GM21723 (cell line): ENCODE measurements around the gene NDUFV3.
"Not testable (repeated sequence)": the region's sequence is repeated elsewhere in the genome, so short reads cannot be mapped to it uniquely, and the experiment has no call there.

Source experiments
- ATAC-seq: cut with Tn5 transposase; IDR thresholded peaks from one replicate; pipeline ENCODE4 v1.9.1; 2021; ENCODE audit warnings: mild to moderate bottlenecking, moderate library complexity; ENCODE audit not compliant: unreplicated experiment

Gene NDUFV3

GRCh38 chr21:42855937-42856335 lies 37.2 kb upstream of the NDUFV3 start:
- ATAC-seq = no peak

DNA sequence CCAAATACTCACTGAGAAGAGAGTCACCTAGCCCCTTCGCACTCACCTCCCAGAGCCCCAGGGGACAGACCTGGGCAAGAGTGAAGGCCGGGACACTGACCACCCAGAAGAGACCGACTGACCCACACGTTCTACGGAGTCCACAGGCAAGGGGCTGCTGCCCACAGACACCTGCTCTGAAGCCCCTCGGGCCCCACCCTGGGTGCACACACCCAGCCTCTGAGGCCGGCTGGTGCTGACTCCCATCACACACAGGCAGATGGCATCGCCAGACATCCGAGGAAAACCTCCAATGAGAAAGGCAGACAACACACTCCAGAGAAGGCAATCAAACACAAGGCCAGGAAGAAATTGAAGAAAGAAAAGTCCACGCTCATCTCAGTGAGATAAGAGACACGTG lies 35.9 kb upstream of the NDUFV3 start:
- no peak for ATAC-seq

DNA sequence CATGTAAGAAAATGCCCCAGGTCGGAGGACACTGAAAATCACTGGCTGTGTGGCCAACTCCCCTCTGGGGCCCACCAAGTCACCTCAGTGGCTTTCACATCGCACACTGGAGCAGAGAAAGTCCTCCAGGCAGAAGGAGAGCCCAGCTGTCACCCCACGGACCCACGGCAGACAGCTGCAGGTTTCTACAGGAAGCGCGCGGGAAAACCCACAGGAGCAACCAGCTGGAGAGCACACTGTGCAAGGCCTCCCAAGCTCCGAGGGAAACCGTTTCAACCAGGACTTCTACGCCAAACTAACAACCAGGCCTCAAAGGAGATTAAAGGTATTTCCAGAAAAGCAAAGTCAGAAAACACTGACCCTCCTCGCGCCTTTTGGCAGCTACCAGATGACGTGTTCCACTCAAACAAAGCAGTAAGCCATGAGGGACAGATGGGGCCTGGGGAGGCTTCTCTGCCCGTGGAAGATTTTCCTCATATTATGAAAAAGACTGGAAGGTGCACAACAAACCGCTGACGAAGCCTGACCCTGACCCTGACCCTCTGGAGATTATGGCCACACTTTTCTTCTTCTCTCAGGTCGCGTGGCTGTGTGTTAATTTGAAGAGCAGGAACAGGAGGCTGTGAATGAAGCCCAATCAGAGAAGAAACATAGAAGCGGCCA lies 34.8 kb upstream of the NDUFV3 start:
- ATAC-seq = no peak

DNA sequence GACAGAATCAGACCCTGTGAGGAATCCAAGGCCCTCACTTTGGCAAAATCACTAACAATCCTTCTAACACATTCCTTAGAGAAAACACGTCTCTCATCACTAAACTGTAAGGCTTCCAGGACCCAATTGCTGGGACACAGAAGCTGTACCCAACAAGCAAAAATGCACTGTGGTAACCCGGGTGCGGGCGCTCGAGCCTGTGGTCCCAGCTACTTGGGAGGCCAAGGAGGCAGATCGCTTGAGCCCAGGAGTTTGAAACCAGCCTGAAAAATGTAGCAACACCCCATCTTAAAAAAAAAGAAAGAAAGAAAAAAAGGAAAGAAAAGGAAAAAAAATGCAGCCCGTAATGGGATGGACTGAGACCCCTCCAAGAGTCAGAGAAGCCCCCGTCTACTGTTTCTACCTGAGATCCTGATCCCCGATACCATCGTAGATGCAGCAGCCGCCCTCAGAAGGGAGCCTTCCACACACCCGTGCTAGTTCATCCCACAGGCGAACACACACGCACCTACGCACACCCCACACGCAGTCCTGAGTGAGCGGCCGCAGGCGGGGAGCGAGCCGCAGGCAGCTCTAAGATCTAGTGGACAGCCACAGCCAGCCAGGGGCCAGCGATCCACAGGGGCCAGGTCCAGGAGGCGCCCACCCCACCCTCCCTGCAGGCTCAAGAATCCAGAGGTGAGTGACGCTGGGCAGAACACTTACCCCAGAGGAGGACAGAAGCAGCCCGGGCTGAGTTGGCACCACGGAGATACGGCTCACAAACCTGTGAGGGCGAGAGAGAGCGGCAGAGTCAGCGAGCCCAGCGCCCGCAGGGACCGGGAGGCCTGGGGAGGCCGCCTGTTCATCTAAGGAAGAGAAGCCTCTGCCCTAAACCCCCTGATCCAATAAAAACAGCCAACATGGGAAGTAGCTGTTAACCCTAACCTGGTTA lies 33.9 kb upstream of the NDUFV3 start:
- no peak for ATAC-seq

GRCh38 chr21:42859891-42860230 lies 33.2 kb upstream of the NDUFV3 start:
- ATAC-seq = no peak

GRCh38 chr21:42860345-42860744 lies 32.8 kb upstream of the NDUFV3 start:
- ATAC-seq = no peak

DNA sequence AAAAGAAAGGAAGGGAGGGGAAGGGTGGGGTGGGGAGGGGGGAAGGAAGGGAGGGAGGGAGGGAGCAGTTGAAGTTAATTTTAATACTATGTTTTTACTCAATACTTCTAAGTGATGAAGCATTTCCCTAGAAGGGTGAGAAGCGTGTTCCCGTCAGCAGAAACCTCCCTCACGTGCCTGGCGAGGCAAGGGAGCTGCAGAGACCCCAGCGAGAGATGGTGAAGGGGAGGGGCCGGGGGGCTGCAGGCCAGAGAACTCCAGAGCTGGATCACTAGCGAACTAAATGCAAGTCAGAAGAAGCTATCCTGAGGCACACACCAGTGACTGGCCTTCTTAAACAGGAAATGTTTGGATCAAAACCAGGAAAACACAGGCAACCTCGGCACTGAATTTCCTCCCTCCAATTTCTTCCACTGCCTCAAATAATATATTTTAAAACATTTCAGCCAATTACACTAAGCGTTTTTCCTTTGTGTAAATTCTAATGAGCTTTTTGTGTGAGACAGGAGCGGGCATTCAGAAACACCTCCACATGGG lies 31.7 kb upstream of the NDUFV3 start:
- ATAC-seq = no peak

- ATAC-seq = no peak
Observed at GRCh38 chr21:42861848-42862400, 31.2 kb upstream of the NDUFV3 start.

DNA sequence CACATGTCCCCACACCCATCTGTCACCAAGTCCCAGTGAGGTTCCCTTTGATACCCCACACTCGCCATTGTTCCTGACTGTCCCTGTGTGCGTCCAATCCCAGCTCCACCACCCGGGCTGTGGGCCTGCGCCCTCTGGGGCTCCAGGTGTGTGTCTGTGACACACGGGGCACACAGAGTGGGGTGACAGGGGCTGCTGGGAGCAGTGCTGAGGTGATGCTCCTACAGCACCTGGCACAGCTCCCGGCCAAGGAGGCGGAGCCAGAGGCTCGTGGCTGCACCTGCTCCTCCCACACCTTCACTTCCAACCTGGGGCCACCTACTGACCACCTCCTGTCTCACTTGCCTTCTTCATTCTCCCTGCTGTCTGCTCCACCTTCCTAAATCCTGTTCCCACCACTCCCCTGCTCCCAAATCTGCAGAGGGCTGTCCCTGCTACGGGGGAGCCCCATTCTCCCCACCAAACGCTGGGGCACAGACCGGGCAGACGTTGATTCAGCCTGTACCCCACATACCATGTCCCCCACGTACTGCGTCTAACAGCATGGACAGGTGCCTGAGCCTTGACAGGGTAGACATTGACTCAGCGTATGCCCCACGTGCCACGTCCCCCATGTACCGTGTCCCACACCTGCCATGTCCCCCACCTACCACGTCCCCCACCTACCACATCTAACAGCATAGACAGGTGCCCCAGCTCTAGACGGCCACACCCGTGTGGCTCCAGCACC lies 30.2 kb upstream of the NDUFV3 start:
- ATAC-seq = no peak

DNA sequence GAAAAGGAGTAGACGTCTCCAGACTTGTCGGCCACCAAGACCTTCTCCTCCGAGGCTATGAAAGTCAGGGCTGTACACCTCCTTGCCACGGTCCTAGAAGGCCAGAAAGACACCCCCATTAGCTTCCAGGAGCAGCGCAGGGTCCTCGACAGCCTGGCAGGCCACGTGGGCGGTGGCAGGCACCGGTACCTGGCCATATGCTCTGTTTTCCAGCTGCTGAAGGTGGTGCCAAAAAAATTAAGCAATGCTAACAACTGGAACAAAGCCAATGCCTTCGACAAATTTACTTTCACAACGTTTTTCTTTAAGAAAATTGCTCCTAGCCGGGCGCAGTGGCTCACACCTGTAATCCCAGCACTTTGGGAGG lies 29.6 kb upstream of the NDUFV3 start:
- ATAC-seq = no peak

DNA sequence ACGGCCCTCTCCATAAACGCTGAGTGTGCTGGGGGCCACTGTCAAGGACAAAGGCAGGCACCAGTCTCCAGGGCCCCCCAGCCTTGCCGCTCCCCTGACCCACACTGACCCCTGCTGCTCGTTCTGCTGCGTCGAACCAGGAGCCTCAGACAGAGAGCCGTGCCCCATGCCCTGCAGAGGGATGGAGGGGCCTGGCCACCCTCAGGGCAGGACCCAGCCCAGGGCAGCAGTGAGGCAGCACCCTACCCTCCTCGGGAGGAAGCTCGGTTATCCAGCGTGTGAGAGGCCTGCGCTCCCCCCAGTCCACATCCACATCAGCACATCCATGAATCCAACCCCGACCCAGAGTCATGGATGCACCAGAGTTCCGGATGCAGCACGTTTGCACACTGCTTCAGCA lies 28.8 kb upstream of the NDUFV3 start:
- no peak for ATAC-seq

DNA sequence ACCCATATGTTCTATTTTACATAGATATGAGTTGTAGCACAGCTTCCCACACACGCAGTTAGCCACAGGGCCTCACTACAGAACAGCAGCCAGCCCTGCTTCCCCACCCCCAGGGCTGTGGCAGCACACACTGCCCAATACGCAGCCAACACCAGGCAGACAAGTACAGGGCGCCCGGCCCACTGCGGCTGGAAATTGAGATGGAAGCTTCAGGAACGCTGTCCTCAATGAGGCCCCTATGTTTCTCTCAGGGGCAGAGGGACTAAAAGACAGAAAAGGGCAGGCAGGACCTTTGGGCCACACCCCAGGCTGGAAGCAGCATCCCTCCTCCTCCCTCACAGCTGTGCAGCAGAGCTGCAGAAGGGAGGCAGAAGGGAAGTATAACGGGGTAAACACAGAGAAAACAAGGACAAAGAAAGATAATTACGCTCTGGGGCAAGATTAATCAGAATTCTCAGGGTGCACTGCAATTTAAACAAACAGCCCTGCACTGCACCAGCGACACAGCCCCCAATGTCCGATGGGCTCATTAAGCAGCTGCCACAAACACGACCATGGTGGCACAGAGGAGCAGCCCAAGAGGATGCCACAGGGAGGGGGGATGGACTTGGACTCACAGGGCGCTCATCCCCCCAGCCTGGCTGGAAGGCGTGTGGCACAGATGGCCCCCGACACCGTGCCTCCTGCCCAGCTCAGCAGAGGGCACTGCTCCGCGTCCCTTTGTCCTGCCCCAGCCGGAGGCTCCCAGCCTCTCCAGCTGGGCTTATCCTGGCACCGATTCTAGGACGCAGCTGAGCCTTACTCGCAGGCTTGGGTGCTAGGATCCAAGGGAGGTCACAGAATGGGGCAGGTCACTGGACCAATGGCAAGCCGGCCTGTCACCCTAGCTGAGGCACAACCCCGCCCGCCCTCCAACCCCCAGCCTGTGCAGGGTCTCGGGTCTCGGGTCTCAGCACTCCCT lies 28.0 kb upstream of the NDUFV3 start:
- ATAC-seq = no peak

DNA sequence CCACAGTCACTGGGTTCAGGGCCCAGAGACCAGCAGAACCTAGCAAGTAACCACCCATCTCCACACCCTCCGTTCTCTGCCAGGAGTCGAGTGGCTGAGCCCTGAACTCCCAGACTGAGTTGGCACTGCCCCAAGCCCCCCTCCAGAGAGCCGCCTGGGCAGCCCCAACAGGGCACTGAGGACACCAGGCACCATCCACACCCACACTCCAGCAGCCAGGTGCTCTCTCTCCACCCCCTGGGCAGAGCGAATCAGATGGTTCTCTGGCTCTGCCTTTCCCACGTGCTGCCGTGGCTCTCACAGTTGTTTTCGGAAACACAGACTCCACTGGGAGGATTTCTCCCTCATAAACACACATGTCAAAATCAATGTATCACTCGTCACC lies 27.3 kb upstream of the NDUFV3 start:
- no peak for ATAC-seq

DNA sequence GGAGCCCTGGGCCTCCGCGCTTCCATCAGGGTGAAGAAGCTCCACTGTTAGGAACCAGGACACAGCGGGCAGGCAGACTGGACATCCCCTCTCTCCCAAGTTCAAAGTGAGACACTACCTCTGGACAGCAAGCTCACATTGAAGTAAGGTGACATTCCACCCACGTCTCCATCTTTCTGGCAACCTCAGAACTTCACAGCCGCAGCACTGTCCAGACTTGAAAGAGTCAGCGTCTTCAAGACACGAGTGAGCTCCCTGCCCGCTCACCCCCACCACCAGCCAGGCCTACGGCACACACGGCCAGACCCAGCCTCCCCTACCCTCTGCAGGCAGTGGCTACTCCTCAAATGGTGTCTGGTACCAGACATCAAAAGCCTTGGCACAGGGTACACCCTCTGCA lies 24.9 kb upstream of the NDUFV3 start:
- no peak for ATAC-seq

- no peak for ATAC-seq
Observed at GRCh38 chr21:42873096-42873495, 20.0 kb upstream of the NDUFV3 start.

GRCh38 chr21:42875811-42876210 lies 17.3 kb upstream of the NDUFV3 start:
- ATAC-seq = not testable (repeated sequence)

- no peak for ATAC-seq
Observed at GRCh38 chr21:42878678-42878992, 14.5 kb upstream of the NDUFV3 start.

GRCh38 chr21:42878993-42879787 lies 13.9 kb upstream of the NDUFV3 start, which contains the start of gene WDR4:
WDR4 (minus strand) TSS chr21:42879539; CDS start chr21:42879495, 44 bp downstream.
- ATAC-seq = peak; percentile 82

GRCh38 chr21:42880352-42880751 lies 12.8 kb upstream of the NDUFV3 start:
- ATAC-seq = no peak
